ENCODE results near the gene TTN.

TTN gene

DNA sequence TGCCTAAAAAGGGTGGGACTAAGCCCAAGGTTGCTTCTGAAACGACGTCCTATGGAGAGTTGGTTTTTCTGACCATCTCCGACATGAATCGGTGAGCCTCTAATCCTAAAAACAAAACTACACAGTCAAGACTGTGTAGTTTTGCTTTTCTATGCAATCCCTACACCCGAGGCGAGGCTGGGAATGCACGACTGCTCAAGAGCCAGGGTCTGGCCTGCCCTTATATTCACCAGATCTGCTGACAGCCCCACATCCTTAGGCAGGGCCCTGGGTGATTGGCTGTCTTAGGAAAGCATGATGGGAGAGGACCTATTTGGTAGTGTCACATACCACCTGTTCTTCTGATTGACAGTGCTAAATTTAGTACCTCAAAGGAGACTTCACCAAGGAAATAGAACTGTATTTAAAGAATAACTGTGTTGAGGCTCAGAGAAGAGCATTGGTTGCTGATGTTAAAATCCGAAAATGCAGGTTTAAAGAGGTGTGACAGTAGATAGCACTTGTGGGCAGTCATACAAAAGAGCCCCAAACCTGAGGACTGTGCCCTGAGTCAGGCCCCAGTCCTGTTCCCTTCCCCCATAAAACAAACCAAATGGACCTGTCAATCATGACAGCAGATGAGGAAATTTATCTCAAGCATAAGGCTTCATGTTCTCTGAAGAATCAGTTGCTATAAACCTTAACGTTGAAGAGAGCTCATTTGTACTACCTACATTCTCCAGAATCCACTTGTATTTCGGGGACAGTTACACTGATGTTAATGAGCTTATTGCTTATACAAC lies at the start of gene TTN:
TSS of gene TTN (minus strand) at position 197 of the 782 bp plus-strand sequence. CDS start 2,781 bp downstream, outside the sequence.
- TF ChIP-seq, protein P1, sequence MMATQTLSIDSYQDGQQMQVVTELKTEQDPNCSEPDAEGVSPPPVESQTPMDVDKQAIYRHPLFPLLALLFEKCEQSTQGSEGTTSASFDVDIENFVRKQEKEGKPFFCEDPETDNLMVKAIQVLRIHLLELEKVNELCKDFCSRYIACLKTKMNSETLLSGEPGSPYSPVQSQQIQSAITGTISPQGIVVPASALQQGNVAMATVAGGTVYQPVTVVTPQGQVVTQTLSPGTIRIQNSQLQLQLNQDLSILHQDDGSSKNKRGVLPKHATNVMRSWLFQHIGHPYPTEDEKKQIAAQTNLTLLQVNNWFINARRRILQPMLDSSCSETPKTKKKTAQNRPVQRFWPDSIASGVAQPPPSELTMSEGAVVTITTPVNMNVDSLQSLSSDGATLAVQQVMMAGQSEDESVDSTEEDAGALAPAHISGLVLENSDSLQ (IDR thresholded peaks at IDR 0.05) = peak; percentile 23
- no peak for TF ChIP-seq FOXA1 (IDR thresholded peaks at IDR 0.05)
- POLR2A ChIA-PET = no interaction called here
- CTCF ChIA-PET = no interaction called here
- DNase-seq (ENCODE audit: extremely low spot score) = no peak

DNA sequence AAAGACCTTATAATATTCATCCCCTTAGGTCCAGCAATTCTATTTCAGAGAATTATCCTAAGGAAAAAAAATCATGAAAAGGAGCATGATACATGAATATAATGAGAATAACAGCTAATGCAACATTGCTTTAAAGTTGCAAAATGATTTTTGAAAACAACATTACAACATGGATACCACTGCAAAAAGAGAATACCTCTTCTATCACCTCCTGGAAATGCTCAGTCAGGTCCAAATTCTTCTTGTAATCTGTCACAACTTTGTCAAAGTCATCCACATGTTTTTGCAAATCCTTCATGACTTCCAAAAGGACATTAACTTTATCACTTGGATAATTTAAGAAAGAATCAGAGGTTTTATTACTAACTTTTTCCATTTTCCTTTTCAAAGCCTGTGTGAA lies 47.9 kb upstream of the TTN start:
- TF ChIP-seq SUZ12 (IDR thresholded peaks at IDR 0.05) = no peak
- TF ChIP-seq ARNT (IDR thresholded peaks at IDR 0.05) = no peak
- no peak for TF ChIP-seq FOXM1 (IDR thresholded peaks at IDR 0.05; ENCODE audit: borderline replicate concordance)
- TF ChIP-seq ELF4 (IDR thresholded peaks at IDR 0.05) = no peak
- TF ChIP-seq LEF1 (IDR thresholded peaks at IDR 0.05; ENCODE audit: borderline replicate concordance) = no peak
- TF ChIP-seq FOXK2 (IDR thresholded peaks at IDR 0.05) = no peak
- ChIA-PET POLR2A (no interaction called here), CTCF (no interaction called here)
- no peak for DNase-seq (ENCODE audit: extremely low spot score)

DNA sequence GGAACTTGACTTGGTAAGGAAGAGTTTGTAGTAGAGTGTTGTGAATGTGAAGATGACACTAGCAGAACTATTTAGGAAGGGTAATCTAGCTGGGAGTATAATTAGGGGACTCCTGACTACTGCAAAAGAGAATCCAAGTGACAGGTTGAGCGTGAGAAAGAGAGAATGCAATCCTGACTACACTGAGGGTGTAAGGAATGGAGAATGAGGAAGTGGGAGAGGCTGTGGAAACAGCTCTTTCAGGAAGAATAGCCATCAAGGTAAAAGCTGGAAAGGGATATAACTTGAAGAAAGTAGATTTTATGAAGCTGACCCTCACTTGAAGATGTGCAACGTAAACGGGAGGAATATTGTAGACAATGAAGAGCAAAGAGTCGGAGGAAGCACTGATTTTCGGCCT lies 41.1 kb upstream of the TTN start:
- CTCF ChIA-PET = no interaction called here
- DNase-seq (ENCODE audit: extremely low spot score) = no peak
- TF ChIP-seq ELF4 (IDR thresholded peaks at IDR 0.05) (no peak), SP1 (IDR thresholded peaks at IDR 0.05) (no peak), FOXA1 (IDR thresholded peaks at IDR 0.05) (no peak), HDGF (IDR thresholded peaks at IDR 0.05; ENCODE audit: borderline replicate concordance) (no peak), SUZ12 (IDR thresholded peaks at IDR 0.05) (no peak), NFRKB (IDR thresholded peaks at IDR 0.05) (no peak), ARNT (IDR thresholded peaks at IDR 0.05) (no peak), L3MBTL2 (conservative IDR thresholded peaks at IDR 0.05) (no peak), ZNF384 (IDR thresholded peaks at IDR 0.05) (no peak), TARDBP (IDR thresholded peaks at IDR 0.05) (no peak), FOXM1 (IDR thresholded peaks at IDR 0.05; ENCODE audit: borderline replicate concordance) (no peak), BHLHE40 (IDR thresholded peaks at IDR 0.05; ENCODE audit: borderline replicate concordance) (no peak), CTBP1 (IDR thresholded peaks at IDR 0.05; ENCODE audit: borderline replicate concordance) (no peak), FOXK2 (IDR thresholded peaks at IDR 0.05) (no peak), LEF1 (IDR thresholded peaks at IDR 0.05; ENCODE audit: borderline replicate concordance) (no peak)
- TF ChIP-seq, protein P1 (IDR thresholded peaks at IDR 0.05) = no peak
- POLR2A ChIA-PET = no interaction called here

DNA sequence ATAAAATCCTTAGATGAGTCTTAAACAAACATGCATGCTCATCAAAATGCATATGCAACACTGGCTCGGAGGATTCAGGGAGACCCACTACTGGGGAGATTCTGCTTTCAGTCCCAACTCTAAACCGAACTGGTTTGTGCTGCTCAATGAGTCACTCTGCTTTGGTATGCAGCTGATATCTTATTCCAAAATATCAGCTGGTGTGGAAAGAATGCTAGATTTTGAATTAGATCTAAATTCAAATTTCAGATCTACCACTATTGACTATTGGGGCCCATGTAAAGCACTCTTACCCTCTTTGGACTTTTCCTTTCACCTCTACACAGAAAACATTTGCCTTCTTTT lies 39.2 kb upstream of the TTN start:
- no peak for DNase-seq (ENCODE audit: extremely low spot score)
- ChIA-PET CTCF (no interaction called here), POLR2A (no interaction called here)
- TF ChIP-seq CTBP1 (IDR thresholded peaks at IDR 0.05; ENCODE audit: borderline replicate concordance) = no peak
- no peak for TF ChIP-seq LEF1 (IDR thresholded peaks at IDR 0.05; ENCODE audit: borderline replicate concordance)
- no peak for TF ChIP-seq TARDBP (IDR thresholded peaks at IDR 0.05)
- no peak for TF ChIP-seq FOXA1 (IDR thresholded peaks at IDR 0.05)
- no peak for TF ChIP-seq ARNT (IDR thresholded peaks at IDR 0.05)
- no peak for TF ChIP-seq FOXM1 (IDR thresholded peaks at IDR 0.05; ENCODE audit: borderline replicate concordance)
- TF ChIP-seq SUZ12 (IDR thresholded peaks at IDR 0.05) = no peak
- no peak for TF ChIP-seq SP1 (IDR thresholded peaks at IDR 0.05)
- no peak for TF ChIP-seq HDGF (IDR thresholded peaks at IDR 0.05; ENCODE audit: borderline replicate concordance)
- TF ChIP-seq FOXK2 (IDR thresholded peaks at IDR 0.05) = no peak
- TF ChIP-seq, protein P1 (IDR thresholded peaks at IDR 0.05) = no peak
- no peak for TF ChIP-seq NFRKB (IDR thresholded peaks at IDR 0.05)
- TF ChIP-seq ELF4 (IDR thresholded peaks at IDR 0.05) = no peak
- no peak for TF ChIP-seq L3MBTL2 (conservative IDR thresholded peaks at IDR 0.05)
- no peak for TF ChIP-seq BHLHE40 (IDR thresholded peaks at IDR 0.05; ENCODE audit: borderline replicate concordance)

DNA sequence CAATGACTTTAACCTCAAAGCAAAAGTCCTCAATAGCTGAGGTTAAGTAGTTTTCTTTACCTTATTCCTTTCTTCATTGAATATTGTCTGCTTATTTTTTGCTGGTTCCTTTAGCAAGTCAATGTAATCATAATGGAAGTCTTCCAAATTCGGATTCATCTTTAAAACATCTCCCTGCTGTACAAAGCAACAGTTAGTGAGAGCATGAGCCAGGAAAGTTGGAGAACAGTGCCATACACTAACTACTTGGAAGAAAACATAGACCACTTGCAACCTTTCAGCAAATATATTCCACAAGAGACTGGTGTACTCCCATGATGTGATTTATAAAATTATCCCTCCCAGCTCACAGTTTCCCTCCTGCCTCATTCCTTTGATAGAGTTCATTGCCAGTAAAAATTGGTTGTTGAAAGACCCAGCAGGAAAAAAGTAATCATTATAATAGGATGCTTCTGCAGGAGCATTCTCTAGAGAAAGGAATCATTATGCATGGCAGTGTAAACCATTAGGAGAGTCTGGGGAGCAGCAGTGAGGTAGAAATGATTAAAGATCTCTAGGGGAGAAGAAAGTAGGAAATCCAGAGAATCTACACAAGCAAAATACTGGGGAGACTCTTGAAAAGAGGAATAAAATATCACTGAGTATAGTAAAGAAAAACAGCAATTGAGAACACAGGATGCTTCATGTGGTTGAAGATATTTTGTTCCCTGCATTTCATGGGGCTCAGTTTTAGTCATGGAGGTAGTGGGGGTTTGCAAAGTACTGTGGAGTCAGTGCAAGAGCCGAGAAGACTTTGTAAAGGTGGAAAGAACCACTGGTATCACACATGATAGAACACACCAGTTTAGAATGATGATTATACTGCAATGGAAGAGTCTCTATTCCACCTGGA lies 38.6 kb upstream of the TTN start:
- CTCF ChIA-PET = no interaction called here
- POLR2A ChIA-PET = no interaction called here
- TF ChIP-seq HDGF (IDR thresholded peaks at IDR 0.05; ENCODE audit: borderline replicate concordance) (no peak), FOXA1 (IDR thresholded peaks at IDR 0.05) (no peak), SP1 (IDR thresholded peaks at IDR 0.05) (no peak), FOXM1 (IDR thresholded peaks at IDR 0.05; ENCODE audit: borderline replicate concordance) (no peak)
- TF ChIP-seq, protein P1 (IDR thresholded peaks at IDR 0.05) = no peak
- no peak for DNase-seq (ENCODE audit: extremely low spot score)

DNA sequence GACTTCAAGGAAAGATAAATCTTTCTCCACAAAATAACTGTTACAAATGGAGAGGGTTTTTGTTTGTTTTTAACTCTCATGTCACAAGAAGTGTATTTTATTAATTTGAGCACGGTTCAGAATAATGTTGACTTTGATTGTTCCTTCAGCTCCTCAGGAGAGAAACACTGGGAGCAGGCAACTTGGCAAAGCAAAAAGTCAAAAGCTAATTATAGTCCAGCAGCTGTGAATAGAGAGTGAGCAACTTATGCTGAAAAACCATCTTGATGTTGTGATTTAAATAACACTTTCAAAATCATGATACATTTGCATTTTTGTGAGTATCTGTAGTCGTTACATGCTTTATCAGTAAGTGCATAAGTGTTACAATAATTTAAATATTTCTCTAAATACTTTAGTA lies 37.5 kb upstream of the TTN start:
- CTCF ChIA-PET = no interaction called here
- TF ChIP-seq SP1 (IDR thresholded peaks at IDR 0.05) (no peak), L3MBTL2 (conservative IDR thresholded peaks at IDR 0.05) (no peak), ZNF384 (IDR thresholded peaks at IDR 0.05) (no peak), NFRKB (IDR thresholded peaks at IDR 0.05) (no peak), FOXK2 (IDR thresholded peaks at IDR 0.05) (no peak), TARDBP (IDR thresholded peaks at IDR 0.05) (no peak), FOXA1 (IDR thresholded peaks at IDR 0.05) (no peak), CTBP1 (IDR thresholded peaks at IDR 0.05; ENCODE audit: borderline replicate concordance) (no peak), BHLHE40 (IDR thresholded peaks at IDR 0.05; ENCODE audit: borderline replicate concordance) (no peak), SUZ12 (IDR thresholded peaks at IDR 0.05) (no peak), ELF4 (IDR thresholded peaks at IDR 0.05) (no peak), ARNT (IDR thresholded peaks at IDR 0.05) (no peak), LEF1 (IDR thresholded peaks at IDR 0.05; ENCODE audit: borderline replicate concordance) (no peak), FOXM1 (IDR thresholded peaks at IDR 0.05; ENCODE audit: borderline replicate concordance) (no peak), HDGF (IDR thresholded peaks at IDR 0.05; ENCODE audit: borderline replicate concordance) (no peak)
- TF ChIP-seq, protein P1 (IDR thresholded peaks at IDR 0.05) = no peak
- POLR2A ChIA-PET = no interaction called here
- DNase-seq (ENCODE audit: extremely low spot score) = no peak
